Measurements from ENCODE around the gene CDH24. TPM values are rescaled to one million over a fixed set of nuclear protein-coding genes. Genes with fewer than 3 reads are reported as not detected.

The CDH24 gene
- total and polyA plus RNA-seq, 2 experiments from 2014 or later = 1.5 to 3.8 TPM

DNA sequence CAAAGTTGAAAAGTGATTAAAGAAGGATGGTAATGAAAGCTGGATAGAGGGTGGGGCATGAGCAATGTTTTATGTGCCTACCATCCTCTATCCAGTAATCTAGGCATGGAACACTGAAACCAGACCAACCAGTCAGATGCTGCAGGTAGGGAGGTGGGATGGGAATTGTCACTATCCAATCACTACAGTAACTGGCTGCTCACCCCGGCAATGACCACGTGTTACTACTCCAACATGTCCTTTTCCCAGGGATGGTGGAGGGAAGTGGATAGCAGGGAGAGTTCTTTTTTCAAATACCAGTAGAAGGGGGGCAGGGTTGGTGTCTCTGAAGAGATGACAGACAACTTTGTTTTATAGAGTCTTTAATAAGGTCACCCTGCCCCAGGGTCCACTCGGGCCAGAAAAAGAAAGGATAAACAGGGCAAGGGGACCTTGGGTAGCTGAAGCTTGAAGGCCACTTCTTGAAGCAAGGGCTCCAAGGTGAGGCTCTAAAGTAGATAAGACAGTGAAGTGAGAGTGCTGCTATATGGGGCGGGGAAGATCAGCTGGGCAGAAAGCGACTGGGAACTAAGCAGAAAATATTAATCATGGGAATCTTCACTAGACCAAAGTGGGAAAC, 14.7 kb upstream of the CDH24 start:
- WGBS, 2 experiments (ENCODE audit: low coverage in 1 of 2, low lambda C conversion rate in 2 of 2, missing lambda C conversion rate in 2 of 2) = 38 to 42% methylated on average over 5 of the region's 5 CpGs
- Histone ChIP-seq H3F3A (ENCODE audit: insufficient read depth) (peaks cover 43% of the 10 kb centered on the region), H3K4me1 (ENCODE audit: insufficient read depth) (peaks cover 23% of the 10 kb centered on the region), H3K27ac (peak overlapping the region; percentile 71), H3K9ac (peak overlapping the region; percentile 95), H3K9me2 (ENCODE audit: insufficient read depth) (no peaks in the 10 kb centered on the region), H3K27me3 (replicated peaks; ENCODE audit: insufficient read depth) (no peaks in the 10 kb centered on the region), H3K79me2 (ENCODE audit: insufficient read depth) (peaks cover 97% of the 10 kb centered on the region), H3K4me3 (peak overlapping the region; percentile 97), H3K36me3 (ENCODE audit: low read depth) (peaks cover 28% of the 10 kb centered on the region), H2AFZ (no peak overlapping the region), H3K4me2 (ENCODE audit: unreplicated experiment) (peak overlapping the region; percentile 83), H3K9me3 (ENCODE audit: low read depth) (no peaks in the 10 kb centered on the region), H4K20me1 (ENCODE audit: insufficient read depth) (peaks cover 5% of the 10 kb centered on the region; the same call in 1 of the 2 replicates)
- TF ChIP-seq EZH2phosphoT487 (IDR thresholded peaks at IDR 0.05; ENCODE audit: insufficient read depth, low read depth) = no peak
- TF ChIP-seq EZH2 (IDR thresholded peaks at IDR 0.05; ENCODE audit: insufficient read depth, poor library complexity, severe bottlenecking) = no peak
- no peak for DNase-seq
- in situ Hi-C loops (cut with MboI) = no loop called here

DNA sequence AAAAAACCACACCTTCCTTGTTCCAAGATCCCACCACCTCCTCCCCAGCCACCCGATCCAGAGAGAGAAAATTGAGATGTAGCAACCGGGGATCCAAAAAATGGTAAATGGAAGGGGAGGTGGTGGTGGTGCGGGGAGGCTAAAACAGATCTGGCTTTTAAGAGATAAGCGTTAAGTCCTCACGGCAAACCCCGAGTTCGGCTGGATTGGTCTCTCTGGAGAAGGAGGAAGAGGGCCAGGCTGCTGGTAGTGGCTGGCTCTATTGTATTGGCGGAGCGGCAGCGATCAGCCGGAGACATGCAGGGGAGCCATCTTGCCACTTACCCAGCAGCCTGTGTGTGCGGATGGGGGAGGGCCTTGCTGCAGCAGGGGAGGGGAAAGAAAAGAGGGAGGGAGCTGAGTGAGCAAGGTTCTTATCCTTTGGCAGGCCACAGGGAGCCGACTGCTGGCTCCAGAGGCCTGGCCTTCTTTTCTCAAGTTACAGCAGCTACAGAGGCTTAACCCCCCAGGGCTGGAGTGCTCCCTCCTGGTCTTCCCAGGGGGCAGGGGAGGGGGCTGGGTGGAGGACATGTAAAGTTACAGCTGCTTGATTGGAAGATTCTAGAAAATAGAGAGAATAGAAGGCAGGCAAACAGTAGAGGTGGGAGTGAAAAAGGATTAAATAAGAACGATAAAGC, 14.1 kb upstream of the CDH24 start:
- in situ Hi-C loops (cut with MboI) = no loop called here
- peak overlapping the region; percentile 71 for H3K27ac ChIP-seq
- H3K79me2 ChIP-seq (ENCODE audit: insufficient read depth) = peaks cover 97% of the 10 kb centered on the region
- peak overlapping the region; percentile 60 for H2AFZ ChIP-seq
- no peaks in the 10 kb centered on the region for H3K9me2 ChIP-seq (ENCODE audit: insufficient read depth)
- peaks cover 43% of the 10 kb centered on the region for H3F3A ChIP-seq (ENCODE audit: insufficient read depth)
- peak; percentile 96 for DNase-seq
- H3K9me3 ChIP-seq (ENCODE audit: low read depth) = no peaks in the 10 kb centered on the region
- peak overlapping the region; percentile 97 for H3K4me3 ChIP-seq
- peak overlapping the region; percentile 95 for H3K9ac ChIP-seq
- H3K36me3 ChIP-seq (ENCODE audit: low read depth) = peaks cover 30% of the 10 kb centered on the region
- peaks cover 5% of the 10 kb centered on the region; the same call in 1 of the 2 replicates for H4K20me1 ChIP-seq (ENCODE audit: insufficient read depth)
- H3K4me1 ChIP-seq (ENCODE audit: insufficient read depth) = peaks cover 21% of the 10 kb centered on the region
- no peaks in the 10 kb centered on the region for H3K27me3 ChIP-seq (replicated peaks; ENCODE audit: insufficient read depth)
- 3 to 5% methylated on average over 14 of the region's 14 CpGs for WGBS, 2 experiments (ENCODE audit: low coverage in 1 of 2, low lambda C conversion rate in 2 of 2, missing lambda C conversion rate in 2 of 2)
- H3K4me2 ChIP-seq (ENCODE audit: unreplicated experiment) = peak overlapping the region; percentile 97
- TF ChIP-seq EZH2 (IDR thresholded peaks at IDR 0.05; ENCODE audit: insufficient read depth, poor library complexity, severe bottlenecking) (no peak), EZH2phosphoT487 (IDR thresholded peaks at IDR 0.05; ENCODE audit: insufficient read depth, low read depth) (no peak)

DNA sequence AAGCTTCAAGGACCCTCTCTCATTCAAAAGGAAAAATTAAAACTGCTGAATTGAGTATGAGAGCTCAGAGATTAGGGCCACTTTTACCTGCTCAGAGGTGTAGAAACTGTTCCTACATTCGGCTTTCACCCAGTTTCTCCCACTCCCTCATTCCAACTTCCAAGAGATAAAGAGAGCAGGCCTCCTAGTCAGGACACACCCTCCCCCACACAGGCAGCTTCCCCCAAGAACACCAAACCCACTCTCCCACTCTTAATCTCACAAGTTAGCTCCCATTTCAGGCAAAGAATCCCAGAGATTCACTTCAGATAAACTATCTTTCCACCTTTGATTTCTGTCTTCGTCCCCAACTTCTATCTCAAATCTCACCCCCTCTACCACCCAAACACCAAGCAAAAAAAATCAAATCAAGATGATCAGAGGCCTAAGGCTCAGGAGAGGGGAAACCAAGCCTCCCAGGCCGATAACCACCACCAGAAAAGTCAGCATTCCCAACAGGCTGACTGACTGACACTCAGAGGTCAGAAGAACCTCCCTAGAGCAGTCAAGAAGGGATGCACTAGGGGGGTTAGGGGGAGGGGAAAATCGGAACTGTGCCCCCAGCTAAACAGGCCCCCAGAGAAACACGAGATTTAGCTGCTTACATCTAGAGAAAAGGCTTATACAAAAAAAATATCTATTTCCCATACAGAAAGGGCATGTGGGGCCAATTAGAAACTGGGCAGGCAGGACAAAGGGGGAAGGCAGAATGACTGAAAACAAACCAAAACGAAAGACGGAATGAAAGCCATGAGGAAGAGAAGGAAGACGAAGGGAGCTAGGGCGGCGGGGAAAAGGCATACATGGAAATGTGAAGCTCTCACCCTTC, 13.2 kb upstream of the CDH24 start:
- peak overlapping the region; percentile 95 for H3K9ac ChIP-seq
- peaks cover 51% of the 10 kb centered on the region for H3F3A ChIP-seq (ENCODE audit: insufficient read depth)
- H3K79me2 ChIP-seq (ENCODE audit: insufficient read depth) = peaks cover 97% of the 10 kb centered on the region
- in situ Hi-C loops (cut with MboI) = no loop called here
- peaks cover 5% of the 10 kb centered on the region; the same call in 1 of the 2 replicates for H4K20me1 ChIP-seq (ENCODE audit: insufficient read depth)
- H3K9me3 ChIP-seq (ENCODE audit: low read depth) = no peaks in the 10 kb centered on the region
- no peaks in the 10 kb centered on the region for H3K9me2 ChIP-seq (ENCODE audit: insufficient read depth)
- peak overlapping the region; percentile 97 for H3K4me3 ChIP-seq
- no peaks in the 10 kb centered on the region for H3K27me3 ChIP-seq (replicated peaks; ENCODE audit: insufficient read depth)
- TF ChIP-seq EZH2phosphoT487 (IDR thresholded peaks at IDR 0.05; ENCODE audit: insufficient read depth, low read depth) (no peak), EZH2 (IDR thresholded peaks at IDR 0.05; ENCODE audit: insufficient read depth, poor library complexity, severe bottlenecking) (no peak)
- peaks cover 21% of the 10 kb centered on the region for H3K4me1 ChIP-seq (ENCODE audit: insufficient read depth)
- peaks cover 33% of the 10 kb centered on the region for H3K36me3 ChIP-seq (ENCODE audit: low read depth)
- DNase-seq = peak; percentile 43
- H2AFZ ChIP-seq = no peak overlapping the region
- peak overlapping the region; percentile 97 for H3K4me2 ChIP-seq (ENCODE audit: unreplicated experiment)
- H3K27ac ChIP-seq = peak overlapping the region; percentile 71
- WGBS, 2 experiments (ENCODE audit: low coverage in 1 of 2, low lambda C conversion rate in 2 of 2, missing lambda C conversion rate in 2 of 2) = 6 to 8% methylated on average over 10 of the region's 10 CpGs

DNA sequence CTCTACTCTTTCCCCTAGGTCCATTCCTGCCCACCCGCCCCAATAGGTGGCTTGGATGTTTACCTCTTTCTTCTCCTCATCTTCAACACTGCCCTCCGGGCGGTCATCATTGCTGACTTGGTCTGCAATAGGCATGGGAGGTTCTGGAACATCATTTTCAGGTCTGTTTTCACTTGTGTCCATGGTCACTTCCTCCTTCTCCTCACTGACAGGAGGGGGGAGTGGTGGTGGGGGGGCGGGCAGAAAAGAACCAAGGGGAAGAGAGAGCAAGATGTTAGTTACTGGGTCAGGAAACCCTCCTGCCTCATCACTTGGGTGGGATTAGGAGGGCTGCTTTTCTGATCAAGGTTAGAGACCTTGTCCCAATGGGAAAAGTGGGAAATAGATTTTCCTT, 12.1 kb upstream of the CDH24 start:
- Histone ChIP-seq H3K4me1 (ENCODE audit: insufficient read depth) (peaks cover 21% of the 10 kb centered on the region), H3K9ac (peak overlapping the region; percentile 24; the same call in 1 of the 2 replicates), H3K4me3 (no peak overlapping the region), H3K79me2 (ENCODE audit: insufficient read depth) (peaks cover 97% of the 10 kb centered on the region), H3K9me2 (ENCODE audit: insufficient read depth) (no peaks in the 10 kb centered on the region), H3K27ac (no peak overlapping the region), H3F3A (ENCODE audit: insufficient read depth) (peaks cover 59% of the 10 kb centered on the region), H4K20me1 (ENCODE audit: insufficient read depth) (peaks cover 5% of the 10 kb centered on the region; the same call in 1 of the 2 replicates), H3K27me3 (replicated peaks; ENCODE audit: insufficient read depth) (no peaks in the 10 kb centered on the region), H3K4me2 (ENCODE audit: unreplicated experiment) (peak overlapping the region; percentile 26), H3K36me3 (ENCODE audit: low read depth) (peaks cover 36% of the 10 kb centered on the region), H2AFZ (no peak overlapping the region), H3K9me3 (ENCODE audit: low read depth) (no peaks in the 10 kb centered on the region)
- DNase-seq = no peak
- WGBS, 2 experiments (ENCODE audit: low coverage in 1 of 2, low lambda C conversion rate in 2 of 2, missing lambda C conversion rate in 2 of 2) = 86 to 97% methylated on average over 4 of the region's 4 CpGs
- TF ChIP-seq EZH2 (IDR thresholded peaks at IDR 0.05; ENCODE audit: insufficient read depth, poor library complexity, severe bottlenecking) (no peak), EZH2phosphoT487 (IDR thresholded peaks at IDR 0.05; ENCODE audit: insufficient read depth, low read depth) (no peak)
- in situ Hi-C loops (cut with MboI) = no loop called here

Measured in GM23248 (cell line).